H1 (cell line): ENCODE data around the gene PRSS50. TPM values are rescaled to one million over a fixed set of nuclear protein-coding genes. Genes with fewer than 3 reads are reported as not detected.

Source experiments
- CTCF ChIA-PET: fragments of 300-600 bp; sonication (Branson Sonifier 250); formaldehyde crosslinking; loops from one replicate; lab custom pipeline; 2021; ENCODE audit not compliant: partially characterized antibody; lab: Charles Lee
- POLR2A ChIA-PET: fragments of 300-600 bp; sonication (Branson Sonifier 250); formaldehyde crosslinking; loops from one replicate; lab custom pipeline; 2021; ENCODE audit warnings: inconsistent platforms; ENCODE audit not compliant: partially characterized antibody; lab: Charles Lee
- DNase-seq, 2 experiments: peaks; one replicate each; pipeline versions ENCODE4 v3.0.0 to v3.0.0-alpha.2; 2010 to 2022; ENCODE audit warnings: low spot score in 2 of 2, low read depth in 1 of 2, mixed read lengths in 1 of 2
- FAIRE-seq: peaks from 2 replicates; lab custom pipeline; 2011; peaks lifted over from hg19 to GRCh38; lab: Jason Lieb, UNC
- H2AFZ ChIP-seq: 2 replicates; pipeline ENCODE4 v1.8.1; 2012; ENCODE audit warnings: low read length, inconsistent platforms
- H2AK5ac ChIP-seq: 2 replicates; pipeline ENCODE4 v1.6.1; 2013; ENCODE audit warnings: low read depth, low read length
- H2BK120ac ChIP-seq: replicated peaks from 2 replicates; pipeline ENCODE3; 2013; ENCODE audit warnings: low read depth, low read length, inconsistent platforms
- H2BK12ac ChIP-seq: 2 replicates; pipeline ENCODE4 v1.6.1; 2013; ENCODE audit warnings: low read depth, low read length
- H2BK15ac ChIP-seq: 2 replicates; pipeline ENCODE4 v1.6.1; 2013; ENCODE audit warnings: low read length
- H2BK20ac ChIP-seq: 2 replicates; pipeline ENCODE4 v1.6.1; 2013; ENCODE audit warnings: low read length
- H2BK5ac ChIP-seq: 2 replicates; pipeline ENCODE4 v1.6.1; 2013; ENCODE audit warnings: low read depth, low read length
- H3K14ac ChIP-seq: 2 replicates; pipeline ENCODE4 v1.6.1; 2013; ENCODE audit warnings: inconsistent platforms; ENCODE audit not compliant: insufficient read length
- H3K18ac ChIP-seq: 2 replicates; pipeline ENCODE4 v1.6.1; 2013; ENCODE audit warnings: low read length; ENCODE audit errors: extremely low read depth
- H3K23ac ChIP-seq: 2 replicates; pipeline ENCODE4 v1.6.1; 2013; ENCODE audit warnings: inconsistent platforms; ENCODE audit not compliant: insufficient read length
- H3K23me2 ChIP-seq: 2 replicates; pipeline ENCODE4 v1.6.1; 2013; ENCODE audit warnings: low read depth, low read length
- H3K27ac ChIP-seq: 2 replicates; pipeline ENCODE4 v1.6.1; 2011; ENCODE audit warnings: low read depth, low read length, inconsistent platforms
- H3K27me3 ChIP-seq, 4 experiments: replicated peaks in 1 of 4; 1 replicate in 1 of 4; 2 replicates in 3 of 4; pipeline versions ENCODE4 v1.6.1 to v1.8.1; 2011 to 2013; ENCODE audit warnings: low read length in 3 of 4, mild to moderate bottlenecking in 3 of 4, inconsistent platforms in 2 of 4, mixed read lengths in 2 of 4, moderate library complexity in 1 of 4; ENCODE audit not compliant: control insufficient read depth in 3 of 4, insufficient read depth in 3 of 4; ENCODE audit errors: extremely low read depth in 1 of 4
- H3K36me3 ChIP-seq, 4 experiments: 2 replicates each; pipeline versions ENCODE4 v1.6.1 to v1.8.1; 2011 to 2013; ENCODE audit warnings: mild to moderate bottlenecking in 4 of 4, low read length in 3 of 4, moderate library complexity in 2 of 4, control low read depth in 1 of 4, inconsistent platforms in 1 of 4; ENCODE audit not compliant: insufficient read depth in 4 of 4, control insufficient read depth in 2 of 4
- H3K4ac ChIP-seq: replicated peaks from 2 replicates; pipeline ENCODE3; 2013; ENCODE audit warnings: low read length, low read depth, mixed read lengths, inconsistent platforms; ENCODE audit not compliant: insufficient read length
- H3K4me1 ChIP-seq, 4 experiments: replicated peaks in 1 of 4; 1 replicate in 1 of 4; 2 replicates in 3 of 4; pipeline versions ENCODE4 v1.6.1 to v1.8.1; 2011 to 2013; ENCODE audit warnings: low read length in 3 of 4, inconsistent platforms in 2 of 4, mixed read lengths in 1 of 4; ENCODE audit not compliant: insufficient read depth in 4 of 4, control insufficient read depth in 3 of 4
- H3K4me2 ChIP-seq, 2 experiments: 2 replicates each; pipeline versions ENCODE4 v1.6.1 to v1.8.1; 2011 to 2013; ENCODE audit warnings: low read depth in 2 of 2, low read length in 2 of 2, control low read depth in 1 of 2, inconsistent platforms in 1 of 2, mild to moderate bottlenecking in 1 of 2; ENCODE audit not compliant: insufficient read depth in 1 of 2
- H3K4me3 ChIP-seq, 4 experiments: fragments of 200-600, 300-600 bp in 1 of 4; sonication (generic), shearing (Covaris generic), sonication (Bioruptor Twin) in 1 of 4; 2 replicates each; pipeline versions ENCODE4 v1.5.1 to v1.8.1; 2011 to 2016; ENCODE audit warnings: low read length in 4 of 4, low read depth in 3 of 4, control low read depth in 2 of 4, inconsistent platforms in 2 of 4, mild to moderate bottlenecking in 2 of 4, mixed read lengths in 1 of 4, moderate library complexity in 1 of 4; ENCODE audit not compliant: insufficient read depth in 2 of 4; ENCODE audit errors: extremely low read depth in 1 of 4
- H3K56ac ChIP-seq: replicated peaks from 2 replicates; pipeline ENCODE3; 2013; ENCODE audit warnings: low read depth, mild to moderate bottlenecking, mixed read lengths, low read length, inconsistent platforms; ENCODE audit not compliant: insufficient read length
- H3K79me1 ChIP-seq: 2 replicates; pipeline ENCODE4 v1.6.1; 2013; ENCODE audit warnings: low read depth, low read length, control low read depth
- H3K79me2 ChIP-seq, 2 experiments: 2 replicates each; pipeline versions ENCODE4 v1.6.1 to v1.8.1; 2012 to 2013; ENCODE audit warnings: low read length in 2 of 2, mild to moderate bottlenecking in 2 of 2, inconsistent platforms in 1 of 2; ENCODE audit not compliant: insufficient read depth in 2 of 2, control insufficient read depth in 1 of 2
- H3K9ac ChIP-seq, 4 experiments: replicated peaks in 1 of 4; 1 replicate in 1 of 4; 2 replicates in 3 of 4; pipeline versions ENCODE4 v1.6.1 to v1.8.1; 2011 to 2013; ENCODE audit warnings: low read depth in 3 of 4, low read length in 3 of 4, control low read depth in 2 of 4, mild to moderate bottlenecking in 2 of 4, moderate library complexity in 2 of 4, inconsistent platforms in 1 of 4; ENCODE audit errors: extremely low read depth in 1 of 4
- H3K9me3 ChIP-seq, 2 experiments: 2 replicates each; pipeline versions ENCODE4 v1.6.1 to v1.8.1; 2012 to 2013; ENCODE audit warnings: mild to moderate bottlenecking in 2 of 2, moderate library complexity in 2 of 2, control low read depth in 1 of 2, inconsistent platforms in 1 of 2, low read depth in 1 of 2, low read length in 1 of 2, mixed read lengths in 1 of 2; ENCODE audit not compliant: insufficient read depth in 2 of 2
- H4K20me1 ChIP-seq, 2 experiments: replicated peaks in 1 of 2; 2 replicates each; pipeline versions ENCODE3 to v1.8.1; 2011 to 2013; ENCODE audit warnings: inconsistent platforms in 2 of 2, low read length in 2 of 2, mild to moderate bottlenecking in 1 of 2; ENCODE audit not compliant: insufficient read depth in 2 of 2, control insufficient read depth in 1 of 2
- H4K5ac ChIP-seq: 2 replicates; pipeline ENCODE4 v1.6.1; 2013; ENCODE audit warnings: low read length, low read depth, mixed read lengths, inconsistent platforms; ENCODE audit not compliant: insufficient read length
- H4K8ac ChIP-seq: 2 replicates; pipeline ENCODE4 v1.8.0; 2013; ENCODE audit warnings: mild to moderate bottlenecking, moderate library complexity, low read length, inconsistent platforms; ENCODE audit not compliant: insufficient read depth; ENCODE audit errors: extremely low read depth
- H4K91ac ChIP-seq: replicated peaks from 2 replicates; pipeline ENCODE3; 2013; ENCODE audit warnings: low read length, mixed read lengths, inconsistent platforms; ENCODE audit not compliant: insufficient read length
- EP300 ChIP-seq, 2 experiments: IDR thresholded peaks; 1 replicate in 1 of 2; 2 replicates in 1 of 2; pipeline ENCODE4 v1.6.1; 2011 to 2012; ENCODE audit warnings: low read depth in 2 of 2, low read length in 2 of 2, mild to moderate bottlenecking in 2 of 2, borderline replicate concordance in 1 of 2, inconsistent platforms in 1 of 2, moderate library complexity in 1 of 2
- JUND ChIP-seq: IDR thresholded peaks from 2 replicates; pipeline ENCODE4 v1.6.1; 2011; ENCODE audit warnings: mild to moderate bottlenecking, improper control_type of control experiment, low read length
- POLR2A ChIP-seq, 2 experiments: IDR thresholded peaks; 1 replicate in 1 of 2; 2 replicates in 1 of 2; pipeline ENCODE4 v1.6.1; 2011; ENCODE audit warnings: low read depth in 2 of 2, low read length in 2 of 2, mild to moderate bottlenecking in 2 of 2; ENCODE audit errors: control extremely low read depth in 1 of 2
- SP4 ChIP-seq: IDR thresholded peaks from 2 replicates; pipeline ENCODE4 v1.6.1; 2012; ENCODE audit warnings: low read length, inconsistent platforms
- WGBS, 2 experiments: shearing (Covaris generic) in 1 of 2; methylation state at CpG; one replicate each; pipeline versions ENCODE4 v1.1.6 to v1.1.7; 2013 to 2015; ENCODE audit warnings: low lambda C conversion rate in 2 of 2, mixed read lengths in 2 of 2, inconsistent platforms in 1 of 2, low coverage in 1 of 2, missing lambda C conversion rate in 1 of 2; ENCODE audit not compliant: insufficient replicate concordance in 2 of 2, insufficient coverage in 1 of 2, insufficient read length in 1 of 2; ENCODE audit errors: extremely low coverage in 1 of 2, missing lambda C conversion rate in 1 of 2; 5-methylcytosine and 5-hydroxymethylcytosine counted together
- polyA plus RNA-seq, 7 experiments: library from polyadenylated mRNA; depleted of rRNA in 3 of 7; stranded (reverse) in 5 of 7; unstranded in 2 of 7; fragments of >200 nt in 5 of 7; fragments of 200-250 nt in 2 of 7; gene quantifications; 1 replicate in 5 of 7; 2 replicates in 1 of 7; 4 replicates in 1 of 7; pipeline versions ENCODE4 v1.2.1 to v1.2.3, GENCODE V29; 2011 to 2013; ENCODE audit warnings: missing spikeins in 2 of 7, mixed read lengths in 2 of 7
- total RNA-seq: library from RNA; stranded (reverse); fragmentation: NEBNext Ultra II Directional; extraction: Animal tissue kit (Norgen Biotek cat#: 25700); gene quantifications from 2 replicates; pipeline ENCODE4 v1.2.1, GENCODE V29; 2021
- TF ChIP-seq, protein P1 (sequence below): IDR thresholded peaks from 2 replicates; pipeline ENCODE4 v1.6.1; 2011; ENCODE audit warnings: low read depth, mild to moderate bottlenecking, low read length; ENCODE audit not compliant: insufficient read depth

PRSS50 gene
- total and polyA plus RNA-seq, 2 of the 8 experiments (the other 6 are each of a cell fraction or from before 2014, with no cell fraction given) = 0.47 to 0.71 TPM

DNA sequence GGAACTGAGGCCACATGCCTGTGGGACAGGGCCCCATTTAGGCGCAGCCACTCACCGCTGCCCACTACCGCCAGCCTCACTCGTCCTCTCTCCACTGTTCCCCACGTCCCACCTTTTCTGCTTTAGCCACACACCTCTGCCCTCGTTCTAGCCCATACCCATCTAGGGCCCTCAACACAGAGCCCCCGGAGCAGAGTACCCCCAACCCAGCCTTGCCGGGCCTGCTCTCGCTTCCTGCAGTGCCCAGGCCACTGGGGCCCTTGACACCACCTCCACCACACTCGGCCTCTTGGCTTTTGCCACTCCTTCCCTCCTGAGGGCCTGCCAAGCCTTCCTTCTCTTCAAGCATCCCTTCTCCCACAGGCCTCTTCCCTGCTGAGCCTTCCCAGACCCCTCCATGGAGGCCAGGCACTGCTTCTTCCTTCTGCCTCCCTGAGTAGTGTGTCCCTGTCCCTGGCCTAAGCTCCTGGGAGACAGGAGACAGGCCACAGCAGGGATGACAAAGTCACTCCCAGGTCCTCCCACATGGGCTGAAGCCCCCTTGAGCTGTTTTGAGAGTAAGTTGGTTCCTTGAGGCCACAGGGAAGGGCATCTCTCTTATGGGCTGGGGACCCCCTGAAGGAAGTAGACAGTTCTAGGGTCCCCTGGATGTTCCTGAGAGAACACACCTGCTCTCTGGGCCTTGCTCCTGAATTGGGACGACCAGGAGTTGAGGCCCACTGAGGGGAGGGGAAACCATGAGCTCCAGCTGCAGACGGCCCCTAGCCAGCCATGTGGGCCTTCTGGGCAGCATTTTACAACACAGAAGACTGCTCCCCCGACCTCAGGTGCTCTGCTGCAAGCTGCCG, 4.4 kb downstream of the PRSS50 start:
- H3K79me2 ChIP-seq = no peaks in the 10 kb centered on the region
- WGBS, 2 experiments = 83% methylated on average over 13 of the region's 14 CpGs; no CpG with 5 or more reads in 1 of the 2 experiments
- FAIRE-seq = no peak
- H3K9me3 ChIP-seq = no peaks in the 10 kb centered on the region; a peak in 1 of 4 replicates
- TF ChIP-seq, protein P1, sequence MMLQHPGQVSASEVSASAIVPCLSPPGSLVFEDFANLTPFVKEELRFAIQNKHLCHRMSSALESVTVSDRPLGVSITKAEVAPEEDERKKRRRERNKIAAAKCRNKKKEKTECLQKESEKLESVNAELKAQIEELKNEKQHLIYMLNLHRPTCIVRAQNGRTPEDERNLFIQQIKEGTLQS = no peak
- TF ChIP-seq POLR2A (IDR thresholded peaks at IDR 0.05; ENCODE audit: control extremely low read depth in 1 of 2, low read depth in 2 of 2, low read length in 2 of 2) = no peak
- TF ChIP-seq EP300 (IDR thresholded peaks at IDR 0.05; ENCODE audit: borderline replicate concordance in 1 of 2, low read depth in 2 of 2, low read length in 2 of 2) = no peak
- TF ChIP-seq SP4 = no peak
- no peak for TF ChIP-seq JUND
- no peak overlapping the region for H2BK12ac ChIP-seq
- H3K4ac ChIP-seq = no peak overlapping the region
- H2BK20ac ChIP-seq = no peak overlapping the region
- no peak overlapping the region; a peak in 1 of 7 replicates for H3K9ac ChIP-seq
- H2AFZ ChIP-seq = no peak overlapping the region
- ChIA-PET CTCF (interaction anchor here (0.8 to 6.3 kb wide), 6 partner anchors 7 to 216 kb away, joined by 3 to 22 read pairs (median 6); partner anchors contain the start of gene ALS2CL), POLR2A (interaction anchor here (0.5 kb wide), 1 partner anchor 50 kb away, joined by 3 read pairs; no protein-coding TSS in a partner anchor)
- no peak for DNase-seq
- no peak overlapping the region for H3K23ac ChIP-seq
- H4K8ac ChIP-seq = no peak overlapping the region
- H3K27me3 ChIP-seq = no peaks in the 10 kb centered on the region; a peak in 2 of 7 replicates
- no peak overlapping the region; the same call in 1 of the 2 replicates for H2BK5ac ChIP-seq
- H3K36me3 ChIP-seq = no peaks in the 10 kb centered on the region; a peak in 1 of 8 replicates
- H3K4me2 ChIP-seq = no peak overlapping the region
- H3K27ac ChIP-seq = no peak overlapping the region
- no peaks in the 10 kb centered on the region; a peak in 2 of 7 replicates for H3K4me1 ChIP-seq
- H2BK15ac ChIP-seq = no peak overlapping the region
- H3K79me1 ChIP-seq = no peaks in the 10 kb centered on the region
- H2AK5ac ChIP-seq = no peak overlapping the region
- H2BK120ac ChIP-seq = no peak overlapping the region
- no peak overlapping the region for H3K14ac ChIP-seq
- H3K4me3 ChIP-seq = no peak overlapping the region
- H4K91ac ChIP-seq = no peak overlapping the region
- no peak overlapping the region for H4K5ac ChIP-seq
- no peak overlapping the region for H3K18ac ChIP-seq
- no peaks in the 10 kb centered on the region for H3K23me2 ChIP-seq
- no peak overlapping the region for H3K56ac ChIP-seq
- H4K20me1 ChIP-seq = peaks cover 0 to 3% of the 10 kb centered on the region in 2 experiments
